Sigmoid colon (tissue), 7 donors: ENCODE results near the gene ABI3. TPM values are rescaled to one million over a fixed set of nuclear protein-coding genes. Genes with fewer than 3 reads are reported as not detected.

Experiments
- DNase-seq: peaks from one replicate; pipeline ENCODE4 v3.0.0-alpha.2; 2019
- H3K27ac ChIP-seq, 4 donors: fragments of 200-600 bp; sonication (generic); one replicate each; pipeline ENCODE4 v1.5.1; 2016 to 2019; ENCODE audit warnings: mild to moderate bottlenecking in 1 of 4
- H3K27me3 ChIP-seq, 3 donors: fragments of 200-600 bp; sonication (generic); one replicate each; pipeline ENCODE4 v1.5.1; 2019; ENCODE audit warnings: mild to moderate bottlenecking in 1 of 3
- H3K36me3 ChIP-seq, 4 donors: fragments of 200-600 bp; sonication (generic); one replicate each; pipeline ENCODE4 v1.5.1; 2016 to 2019
- H3K4me1 ChIP-seq, 4 donors: fragments of 200-600 bp; sonication (generic); one replicate each; pipeline ENCODE4 v1.5.1; 2017 to 2019
- H3K4me3 ChIP-seq, 4 donors: fragments of 200-600 bp; sonication (generic); one replicate each; pipeline ENCODE4 v1.5.1; 2017 to 2019; ENCODE audit warnings: mild to moderate bottlenecking in 2 of 4, moderate library complexity in 1 of 4
- H3K9me3 ChIP-seq, 4 donors: fragments of 200-600 bp in 3 of 4; sonication (generic) in 3 of 4; one replicate each; pipeline versions ENCODE4 v1.5.1 to v1.6.1; 2013 to 2019
- EP300 ChIP-seq, 4 donors: sonication (generic); formaldehyde crosslinking; IDR thresholded peaks; one replicate each; pipeline ENCODE4 v1.6.1; 2017; ENCODE audit warnings: antibody characterized with exemption in 4 of 4
- POLR2A ChIP-seq, 2 donors: fragments of 450-650 bp; IDR thresholded peaks; one replicate each; pipeline ENCODE4 v1.6.1; 2016; ENCODE audit warnings: antibody characterized with exemption in 2 of 2, mild to moderate bottlenecking in 2 of 2, moderate library complexity in 2 of 2
- POLR2AphosphoS5 ChIP-seq, 4 donors: sonication (generic); formaldehyde crosslinking; IDR thresholded peaks; one replicate each; pipeline ENCODE4 v1.6.1; 2017; ENCODE audit warnings: antibody characterized with exemption in 4 of 4
- WGBS, 2 donors: extraction: QIAGEN DNeasy Blood & Tissue Kit; methylation state at CpG; one replicate each; pipeline ENCODE4 v1.1.7; 2013; 5-methylcytosine and 5-hydroxymethylcytosine counted together
- intact Hi-C: fragments of 100-400 bp; cut with DNase I; formaldehyde crosslinking; loops from one replicate; pipeline ENCODE4 v1.15.1; 2023
- polyA plus RNA-seq, 3 donors: library from polyadenylated mRNA; stranded (reverse); fragments of 200-250 nt; gene quantifications; one replicate each; pipeline ENCODE4 v1.2.3, GENCODE V29; 2013
- total RNA-seq, 4 donors: library from RNA; depleted of rRNA; stranded (reverse); fragments of >200 nt; gene quantifications; one replicate each; pipeline ENCODE4 v1.1.0, GENCODE V29; 2016
- TF ChIP-seq, protein P1 (sequence below), 4 experiments: fragments of 450-650 bp in 3 of 4; fragments of 200-600 bp in 1 of 4; IDR thresholded peaks; one replicate each; pipeline ENCODE4 v1.5.1; 2016 to 2019; ENCODE audit warnings: antibody characterized with exemption in 4 of 4, mild to moderate bottlenecking in 3 of 4, moderate library complexity in 2 of 4
- donor health status: healthy with polysubstance abuse.
- donor health status: Bipolar disorder and iron deficiency.
- donor health status: healthy.

The ABI3 gene
- total and polyA plus RNA-seq, 7 donors, result 1.8 to 16.0 (median 7.1) TPM

DNA sequence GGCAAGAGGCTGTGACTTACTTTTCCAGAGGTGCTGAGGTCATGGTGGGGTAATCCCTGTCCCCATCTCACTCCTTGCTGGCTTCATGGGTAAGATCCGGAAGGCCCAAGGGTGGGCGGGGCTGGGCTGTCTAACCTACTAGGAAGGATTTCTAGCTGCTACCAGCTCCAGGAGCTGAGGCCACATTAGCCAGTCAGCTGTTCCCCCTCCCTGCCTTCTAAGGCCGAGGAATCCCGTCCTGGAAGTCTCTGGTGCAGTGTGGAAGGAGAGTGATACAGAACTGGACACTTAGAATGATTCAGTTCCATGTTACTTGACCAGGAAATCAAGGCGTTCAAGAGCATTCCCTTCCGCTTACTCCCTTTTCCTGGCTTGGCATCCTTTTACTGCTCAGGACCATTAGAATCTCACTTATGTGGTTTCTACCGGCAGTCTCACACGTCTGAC lies 9.0 kb upstream of the ABI3 start:
- Histone ChIP-seq H3K9me3 (no peaks in the 10 kb centered on the region), H3K4me1 (no peaks in the 10 kb centered on the region), H3K27me3 (no peaks in the 10 kb centered on the region), H3K36me3 (no peaks in the 10 kb centered on the region), H3K4me3 (no peak overlapping the region), H3K27ac (peak overlapping the region in 1 of 4 donors; percentile 8)
- DNase-seq, result no peak
- intact Hi-C loops, result no loop called here
- no peak for TF ChIP-seq POLR2AphosphoS5 (IDR thresholded peaks at IDR 0.05)
- TF ChIP-seq POLR2A (IDR thresholded peaks at IDR 0.05), result no peak
- TF ChIP-seq EP300 (IDR thresholded peaks at IDR 0.05), result no peak
- TF ChIP-seq, protein P1, sequence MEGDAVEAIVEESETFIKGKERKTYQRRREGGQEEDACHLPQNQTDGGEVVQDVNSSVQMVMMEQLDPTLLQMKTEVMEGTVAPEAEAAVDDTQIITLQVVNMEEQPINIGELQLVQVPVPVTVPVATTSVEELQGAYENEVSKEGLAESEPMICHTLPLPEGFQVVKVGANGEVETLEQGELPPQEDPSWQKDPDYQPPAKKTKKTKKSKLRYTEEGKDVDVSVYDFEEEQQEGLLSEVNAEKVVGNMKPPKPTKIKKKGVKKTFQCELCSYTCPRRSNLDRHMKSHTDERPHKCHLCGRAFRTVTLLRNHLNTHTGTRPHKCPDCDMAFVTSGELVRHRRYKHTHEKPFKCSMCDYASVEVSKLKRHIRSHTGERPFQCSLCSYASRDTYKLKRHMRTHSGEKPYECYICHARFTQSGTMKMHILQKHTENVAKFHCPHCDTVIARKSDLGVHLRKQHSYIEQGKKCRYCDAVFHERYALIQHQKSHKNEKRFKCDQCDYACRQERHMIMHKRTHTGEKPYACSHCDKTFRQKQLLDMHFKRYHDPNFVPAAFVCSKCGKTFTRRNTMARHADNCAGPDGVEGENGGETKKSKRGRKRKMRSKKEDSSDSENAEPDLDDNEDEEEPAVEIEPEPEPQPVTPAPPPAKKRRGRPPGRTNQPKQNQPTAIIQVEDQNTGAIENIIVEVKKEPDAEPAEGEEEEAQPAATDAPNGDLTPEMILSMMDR (IDR thresholded peaks at IDR 0.05), result no peak
- WGBS, 2 donors, result 88 to 91% methylated on average over 8 of the region's 8 CpGs

DNA sequence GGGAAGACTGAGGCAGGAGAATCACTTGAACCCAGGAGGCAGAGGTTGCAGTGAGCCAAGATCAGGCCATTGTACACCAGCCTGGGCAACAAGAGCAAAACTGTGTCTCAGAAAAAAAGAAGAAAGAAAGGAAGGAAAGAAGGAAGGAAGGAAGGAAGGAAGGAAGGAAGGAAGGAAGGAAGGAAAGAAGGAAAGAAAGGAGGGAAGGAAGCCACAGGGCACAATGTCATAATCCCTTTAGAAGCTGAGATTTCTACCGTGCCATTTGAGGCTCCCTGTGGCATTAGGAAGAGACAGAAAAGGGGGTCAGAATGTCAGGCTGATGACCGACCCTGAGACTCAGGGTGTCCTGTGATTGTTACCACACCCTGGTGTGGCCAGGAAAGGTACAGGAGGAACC lies 6.7 kb upstream of the ABI3 start:
- Histone ChIP-seq H3K36me3 (no peaks in the 10 kb centered on the region), H3K4me3 (no peak overlapping the region), H3K4me1 (no peaks in the 10 kb centered on the region), H3K9me3 (no peaks in the 10 kb centered on the region), H3K27ac (no peak overlapping the region), H3K27me3 (no peaks in the 10 kb centered on the region)
- DNase-seq, result no peak
- 62 to 77% methylated on average over 2 of the region's 2 CpGs for WGBS, 2 donors
- no peak for TF ChIP-seq POLR2A (IDR thresholded peaks at IDR 0.05)
- TF ChIP-seq, protein P1 (IDR thresholded peaks at IDR 0.05), result no peak
- no peak for TF ChIP-seq EP300 (IDR thresholded peaks at IDR 0.05)
- no peak for TF ChIP-seq POLR2AphosphoS5 (IDR thresholded peaks at IDR 0.05)
- intact Hi-C loops, result no loop called here

DNA sequence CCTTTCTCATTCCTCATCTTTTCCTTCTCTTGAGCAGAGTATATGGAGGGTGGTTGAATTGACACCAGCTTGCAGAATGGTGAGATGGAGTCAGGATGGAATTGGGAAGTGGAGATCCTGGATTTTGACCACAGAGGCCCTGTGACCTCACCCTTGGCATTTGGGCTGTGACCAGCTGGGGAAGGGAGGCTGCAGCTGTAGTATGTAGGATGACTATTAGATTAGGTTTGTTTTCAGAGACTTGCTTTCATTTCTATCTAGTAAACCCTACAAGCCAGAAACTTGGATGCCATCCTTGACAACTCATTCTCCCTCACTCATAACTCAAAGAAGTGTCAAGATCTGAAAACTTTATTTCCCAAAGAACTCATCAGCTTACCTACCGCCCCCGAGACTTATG lies 6.0 kb upstream of the ABI3 start:
- intact Hi-C loops, result no loop called here
- no peaks in the 10 kb centered on the region for H3K36me3 ChIP-seq
- H3K9me3 ChIP-seq, result no peaks in the 10 kb centered on the region
- H3K27me3 ChIP-seq, result peaks cover 0 to 7% (median 0%) of the 10 kb centered on the region in 3 donors
- no peaks in the 10 kb centered on the region for H3K4me1 ChIP-seq
- DNase-seq, result no peak
- H3K27ac ChIP-seq, result no peak overlapping the region
- WGBS, 2 donors, result 95 to 98% methylated on average over 2 of the region's 2 CpGs
- H3K4me3 ChIP-seq, result no peak overlapping the region
- TF ChIP-seq EP300 (IDR thresholded peaks at IDR 0.05) (no peak), POLR2AphosphoS5 (IDR thresholded peaks at IDR 0.05) (no peak), POLR2A (IDR thresholded peaks at IDR 0.05) (no peak)
- TF ChIP-seq, protein P1 (IDR thresholded peaks at IDR 0.05), result no peak

DNA sequence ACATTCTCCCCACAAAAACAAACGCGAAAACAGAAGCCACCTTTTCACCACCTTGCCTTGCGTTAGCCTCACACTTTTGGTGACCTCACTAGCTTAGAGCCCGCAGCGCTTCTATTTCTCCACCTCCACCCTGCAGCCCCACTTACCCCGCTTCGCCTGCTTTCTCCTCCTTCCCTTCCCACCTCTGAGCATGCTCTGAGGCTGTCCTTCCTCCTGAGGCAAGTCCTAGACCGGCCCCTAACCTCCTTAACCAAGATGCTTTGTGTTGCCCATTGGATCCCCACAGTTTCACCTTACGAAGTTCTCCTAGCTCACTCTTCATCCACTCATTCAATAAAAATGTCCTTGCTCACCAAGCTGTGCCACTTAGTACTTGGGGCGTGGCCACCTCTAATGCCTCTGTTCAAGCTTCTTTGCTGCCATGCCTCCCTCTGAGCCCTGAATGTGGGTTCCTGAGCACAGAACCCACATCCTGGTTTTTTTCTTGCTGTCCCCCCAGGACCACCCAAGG lies 1.4 kb upstream of the ABI3 start:
- Histone ChIP-seq H3K4me1 (no peaks in the 10 kb centered on the region), H3K27me3 (peaks cover 0 to 22% (median 0%) of the 10 kb centered on the region in 3 donors), H3K4me3 (no peak overlapping the region), H3K9me3 (no peaks in the 10 kb centered on the region), H3K27ac (peak overlapping the region in 1 of 4 donors; percentile 58), H3K36me3 (no peaks in the 10 kb centered on the region)
- intact Hi-C loops, result no loop called here
- 71 to 79% methylated on average over 10 of the region's 10 CpGs for WGBS, 2 donors
- TF ChIP-seq POLR2A (IDR thresholded peaks at IDR 0.05) (no peak), POLR2AphosphoS5 (IDR thresholded peaks at IDR 0.05) (no peak), EP300 (IDR thresholded peaks at IDR 0.05) (no peak)
- TF ChIP-seq, protein P1 (IDR thresholded peaks at IDR 0.05), result no peak
- DNase-seq, result no peak

DNA sequence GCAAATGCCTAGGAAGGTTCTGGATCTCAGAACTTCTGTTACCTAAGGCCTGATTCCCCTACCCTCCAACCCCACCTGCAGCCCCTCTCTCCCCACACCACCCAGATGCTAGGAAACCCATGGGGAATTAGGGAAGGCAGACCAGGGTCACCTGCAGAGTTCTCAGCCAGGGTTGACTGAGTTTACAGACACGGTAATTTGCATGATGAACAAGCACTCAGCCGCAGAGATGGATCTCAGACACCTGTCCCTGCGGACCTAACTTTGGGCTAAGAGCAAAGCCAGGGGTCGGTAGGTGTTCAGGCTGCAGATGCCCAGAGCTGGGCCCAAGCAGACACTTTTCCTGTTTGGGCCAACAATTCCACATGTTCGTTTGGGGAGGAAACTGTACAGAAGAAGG lies 2.9 kb downstream of the ABI3 start:
- 52 to 78% methylated on average over 5 of the region's 5 CpGs for WGBS, 2 donors
- TF ChIP-seq POLR2AphosphoS5 (IDR thresholded peaks at IDR 0.05) (no peak), POLR2A (IDR thresholded peaks at IDR 0.05) (no peak), EP300 (IDR thresholded peaks at IDR 0.05) (no peak)
- TF ChIP-seq, protein P1 (IDR thresholded peaks at IDR 0.05), result no peak
- Histone ChIP-seq H3K27me3 (peaks cover 0 to 22% (median 0%) of the 10 kb centered on the region in 3 donors), H3K9me3 (no peaks in the 10 kb centered on the region), H3K36me3 (no peaks in the 10 kb centered on the region), H3K4me3 (no peak overlapping the region), H3K27ac (no peak overlapping the region), H3K4me1 (no peaks in the 10 kb centered on the region)
- intact Hi-C loops, result no loop called here
- DNase-seq, result no peak
